Epidermal melanocyte (primary cell): ENCODE results near the gene CALR3.

Experiments
- DNase-seq: peaks from one replicate; pipeline ENCODE4 v3.0.0; 2011; ENCODE audit warnings: low spot score; ENCODE audit not compliant: insufficient read length

CALR3 gene

GRCh38 chr19:16435238-16435917 lies 60.6 kb downstream of the CALR3 start:
- peak; percentile 34 for DNase-seq

- DNase-seq: no peak
These were observed 62.0 kb downstream of the CALR3 start for GRCh38 chr19:16433986-16434385.

- no peak for DNase-seq
These were observed 66.2 kb downstream of the CALR3 start for GRCh38 chr19:16429759-16430091.

DNA sequence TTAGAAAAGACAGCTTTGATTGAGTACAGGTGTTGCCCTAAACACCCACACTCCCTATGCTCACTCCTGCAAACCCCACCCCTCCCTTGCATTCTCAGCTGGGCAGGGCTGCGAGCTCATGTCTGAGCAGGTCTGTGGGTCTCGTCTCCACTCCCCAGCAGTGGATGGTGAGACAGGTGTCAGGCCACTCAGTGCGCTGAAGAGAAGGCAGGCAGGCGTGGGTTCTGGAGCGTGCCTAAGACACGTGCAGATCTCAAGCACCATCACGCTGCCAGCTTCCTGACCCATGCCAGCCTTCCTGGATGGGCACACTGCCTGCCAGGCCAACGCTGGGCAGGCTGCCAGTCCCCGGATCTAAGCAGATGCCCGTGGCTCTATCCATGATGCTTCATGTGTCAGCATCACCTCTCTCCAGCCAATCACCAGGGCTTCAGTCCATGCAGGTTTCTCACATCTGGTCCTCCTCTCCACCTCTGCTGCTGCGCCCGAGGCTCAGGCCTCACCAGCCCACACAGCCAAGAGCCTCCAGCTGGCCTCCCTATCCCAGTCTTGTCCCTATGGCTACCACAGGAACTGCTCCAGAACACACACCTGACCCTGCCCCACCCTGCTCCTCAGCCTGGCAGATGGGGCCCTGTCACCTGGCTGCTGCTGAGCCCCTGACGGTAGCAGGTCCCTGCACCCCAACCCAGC lies 66.8 kb downstream of the CALR3 start:
- no peak for DNase-seq
